IPS-15b (cell line): Measurements from ENCODE around the gene CLSTN2.
A peak's percentile ranks its signal among the peaks of the same experiment; 100 is the strongest.

Experiments used
- H3K27me3 ChIP-seq: one replicate; pipeline ENCODE4 v1.6.1; 2013; ENCODE audit warnings: low read length; ENCODE audit not compliant: control insufficient read depth, insufficient read depth
- H3K36me3 ChIP-seq: one replicate; pipeline ENCODE4 v1.6.1; 2013; ENCODE audit warnings: low read length; ENCODE audit not compliant: control insufficient read depth, insufficient read depth
- H3K4me1 ChIP-seq: one replicate; pipeline ENCODE4 v1.6.1; 2013; ENCODE audit warnings: mild to moderate bottlenecking, low read length; ENCODE audit not compliant: control insufficient read depth, insufficient read depth
- H3K4me3 ChIP-seq: one replicate; pipeline ENCODE4 v1.5.1; 2013; ENCODE audit warnings: low read depth, low read length
- H3K9ac ChIP-seq: one replicate; pipeline ENCODE4 v1.6.1; 2013; ENCODE audit warnings: low read depth, mild to moderate bottlenecking, low read length
- H3K9me3 ChIP-seq: one replicate; pipeline ENCODE4 v1.6.1; 2013; ENCODE audit warnings: mild to moderate bottlenecking, low read length; ENCODE audit not compliant: control insufficient read depth, insufficient read depth

CLSTN2 gene

DNA sequence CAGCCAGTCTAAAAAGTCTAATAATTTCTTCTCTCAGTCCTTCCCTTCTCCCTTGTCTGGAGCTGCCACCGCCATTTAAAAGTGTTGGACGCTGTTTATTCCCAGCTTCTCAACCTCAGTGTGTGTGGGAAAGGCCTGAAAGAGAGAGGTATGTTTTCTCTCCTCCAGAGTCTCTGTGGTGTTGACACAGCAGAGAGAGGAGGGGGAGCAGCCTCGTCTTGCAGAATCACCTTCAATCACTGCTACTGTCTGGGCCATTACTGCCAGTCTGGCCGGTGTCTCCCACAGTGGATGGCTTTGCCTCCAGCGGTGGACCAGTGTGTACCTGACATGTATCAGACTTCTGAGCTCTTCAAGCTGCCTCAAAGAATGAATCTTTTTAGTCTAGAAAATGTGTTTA is 641.5 kb downstream of the CLSTN2 start:
- no peaks in the 10 kb centered on the region for H3K36me3 ChIP-seq
- H3K4me3 ChIP-seq = no peak overlapping the region
- no peak overlapping the region for H3K9ac ChIP-seq
- H3K9me3 ChIP-seq = no peaks in the 10 kb centered on the region
- H3K27me3 ChIP-seq = no peaks in the 10 kb centered on the region
- no peaks in the 10 kb centered on the region for H3K4me1 ChIP-seq

DNA sequence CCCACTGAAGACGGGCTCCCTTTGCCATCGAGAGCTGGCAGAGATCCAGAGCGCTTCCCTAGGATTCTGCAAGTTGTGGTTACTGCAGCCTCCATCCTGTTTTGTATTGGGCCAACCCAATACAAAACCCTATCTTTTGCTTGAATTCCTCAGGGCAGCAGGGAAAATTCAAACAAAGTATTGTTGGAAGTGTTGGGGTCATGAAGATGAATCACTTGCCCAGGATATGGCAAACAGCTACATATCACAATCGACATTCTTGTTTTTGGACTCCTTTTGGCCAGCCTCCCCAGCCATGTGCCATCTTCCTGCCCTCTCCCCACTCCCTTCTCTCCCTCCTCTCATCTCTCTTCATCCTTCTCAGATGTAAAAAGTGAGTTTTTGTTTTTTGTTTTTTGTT is 642.9 kb downstream of the CLSTN2 start:
- no peak overlapping the region for H3K4me3 ChIP-seq
- H3K36me3 ChIP-seq = no peaks in the 10 kb centered on the region
- H3K9me3 ChIP-seq = no peaks in the 10 kb centered on the region
- no peaks in the 10 kb centered on the region for H3K4me1 ChIP-seq
- H3K27me3 ChIP-seq = no peaks in the 10 kb centered on the region
- no peak overlapping the region for H3K9ac ChIP-seq

DNA sequence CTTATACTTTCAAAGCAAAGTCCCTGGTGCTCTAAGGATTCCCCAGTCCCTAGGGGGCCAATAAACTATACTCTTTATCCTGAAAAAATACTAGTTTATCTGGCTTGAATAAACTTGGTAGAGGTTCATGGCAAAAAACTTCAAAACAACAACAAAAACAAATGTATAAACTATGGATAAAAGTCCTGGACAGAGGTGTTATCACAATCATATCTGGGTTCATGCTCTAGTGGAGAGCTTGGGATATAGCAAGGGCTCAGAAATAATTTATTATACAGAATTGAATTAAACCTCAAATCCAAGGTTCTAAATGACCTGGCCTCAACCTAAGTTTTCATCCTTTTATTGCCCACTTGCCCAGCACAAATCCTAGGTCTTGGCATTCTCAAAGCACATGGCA is 644.3 kb downstream of the CLSTN2 start:
- Histone ChIP-seq H3K9me3 (no peaks in the 10 kb centered on the region), H3K4me3 (no peak overlapping the region), H3K4me1 (no peaks in the 10 kb centered on the region), H3K27me3 (no peaks in the 10 kb centered on the region), H3K9ac (no peak overlapping the region), H3K36me3 (no peaks in the 10 kb centered on the region)

DNA sequence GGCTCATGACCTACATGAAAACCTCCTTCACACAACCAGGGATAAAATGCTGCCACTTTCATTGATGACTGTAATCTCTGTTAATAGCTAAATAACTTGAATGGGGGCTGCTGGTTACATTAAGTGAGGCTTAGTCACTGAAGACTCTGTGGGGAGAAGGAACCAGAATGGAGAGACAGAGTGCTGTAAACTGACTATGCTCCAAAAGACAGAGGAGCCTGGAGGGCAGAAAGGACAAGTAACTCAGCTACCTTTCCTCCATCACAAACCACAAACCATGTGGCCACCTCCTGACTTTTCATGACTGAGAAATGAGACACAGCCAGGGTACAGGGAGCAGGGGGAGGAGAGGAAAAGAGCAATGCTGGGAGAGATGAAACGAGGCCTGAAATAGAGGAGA is 645.8 kb downstream of the CLSTN2 start:
- Histone ChIP-seq H3K4me1 (no peaks in the 10 kb centered on the region), H3K4me3 (no peak overlapping the region), H3K9ac (no peak overlapping the region), H3K27me3 (no peaks in the 10 kb centered on the region), H3K9me3 (no peaks in the 10 kb centered on the region), H3K36me3 (no peaks in the 10 kb centered on the region)

DNA sequence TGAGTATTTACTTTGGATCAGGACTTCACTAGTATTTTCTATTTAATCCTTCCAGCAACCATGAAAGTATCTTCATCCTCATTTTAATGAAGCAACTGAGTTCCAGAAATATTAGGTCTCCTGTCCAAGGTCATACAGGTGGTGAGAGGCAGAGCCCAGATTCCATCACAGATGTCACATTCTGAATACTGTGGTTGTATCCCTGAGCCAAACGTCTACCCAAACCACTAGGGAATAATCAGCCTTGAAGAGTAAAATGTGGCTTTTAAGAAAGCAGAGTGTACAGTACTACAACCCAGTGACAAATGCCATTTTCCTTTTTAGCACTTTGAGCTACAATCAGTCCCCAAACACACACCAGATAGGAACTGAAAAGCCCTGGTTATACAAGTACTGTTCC is 649.6 kb downstream of the CLSTN2 start:
- no peak overlapping the region for H3K9ac ChIP-seq
- H3K27me3 ChIP-seq = no peaks in the 10 kb centered on the region
- no peaks in the 10 kb centered on the region for H3K36me3 ChIP-seq
- H3K9me3 ChIP-seq = no peaks in the 10 kb centered on the region
- H3K4me1 ChIP-seq = peaks cover 2% of the 10 kb centered on the region
- H3K4me3 ChIP-seq = no peak overlapping the region

DNA sequence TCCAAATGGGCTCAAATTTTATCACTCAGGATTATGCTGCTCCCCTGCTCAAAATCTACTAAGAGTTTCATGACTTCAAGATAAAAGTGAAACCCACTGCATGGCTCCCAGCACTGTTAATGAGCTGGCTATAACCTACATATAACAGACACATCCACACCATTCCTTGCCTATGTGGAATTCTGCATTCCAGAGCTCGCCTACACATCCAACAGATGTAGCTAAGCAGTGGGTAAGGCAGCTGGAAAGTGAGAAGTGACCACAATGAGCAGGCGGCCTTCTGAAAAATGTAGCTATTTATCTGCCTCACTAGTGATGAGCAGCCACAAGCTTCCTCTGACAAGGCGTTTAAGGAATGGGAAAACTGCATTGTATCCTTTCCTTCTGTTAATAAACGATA is 650.8 kb downstream of the CLSTN2 start:
- Histone ChIP-seq H3K27me3 (no peaks in the 10 kb centered on the region), H3K36me3 (no peaks in the 10 kb centered on the region), H3K4me1 (peaks cover 2% of the 10 kb centered on the region), H3K9me3 (no peaks in the 10 kb centered on the region), H3K4me3 (no peak overlapping the region), H3K9ac (no peak overlapping the region)

DNA sequence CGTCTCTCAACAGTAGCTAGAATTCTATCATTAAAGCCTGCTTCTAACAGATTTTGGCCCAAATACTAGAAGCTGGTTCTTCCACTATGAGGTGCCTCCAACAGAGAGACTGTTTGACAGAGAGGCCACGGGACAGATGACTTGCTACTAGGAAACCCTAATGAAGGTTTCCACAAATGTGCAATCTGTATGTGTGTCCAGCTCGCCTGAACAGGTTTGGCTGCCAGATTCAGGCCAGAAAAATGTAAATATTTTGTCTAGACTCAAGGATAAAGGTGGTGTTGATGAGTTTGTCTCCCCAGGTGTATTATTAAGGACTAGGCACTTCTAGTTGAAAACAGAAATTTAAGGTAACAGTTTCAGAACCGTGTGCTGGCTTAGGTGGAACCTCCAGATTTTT is 651.3 kb downstream of the CLSTN2 start:
- H3K4me1 ChIP-seq = peaks cover 2% of the 10 kb centered on the region
- no peak overlapping the region for H3K9ac ChIP-seq
- no peaks in the 10 kb centered on the region for H3K27me3 ChIP-seq
- H3K36me3 ChIP-seq = no peaks in the 10 kb centered on the region
- H3K9me3 ChIP-seq = no peaks in the 10 kb centered on the region
- no peak overlapping the region for H3K4me3 ChIP-seq

DNA sequence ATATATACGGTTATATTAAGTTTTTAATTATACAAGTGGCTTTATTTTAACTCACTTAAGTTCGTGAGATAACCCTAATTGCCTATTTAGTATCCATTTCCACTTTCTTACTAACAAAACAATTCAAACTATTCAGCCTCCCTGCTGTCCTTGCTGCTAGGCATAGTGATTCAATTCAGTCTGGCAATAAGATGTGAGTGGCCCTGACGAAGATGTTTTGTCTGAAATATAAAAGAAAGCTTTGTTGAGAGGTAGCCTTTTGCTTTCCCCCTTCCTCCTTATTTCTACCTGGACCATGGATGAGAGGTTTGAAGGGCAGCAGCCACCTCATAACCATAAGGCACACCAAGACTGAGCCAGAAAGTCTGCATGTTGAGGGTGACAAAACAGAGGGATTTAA is 653.6 kb downstream of the CLSTN2 start:
- Histone ChIP-seq H3K27me3 (no peaks in the 10 kb centered on the region), H3K4me1 (peaks cover 2% of the 10 kb centered on the region), H3K36me3 (no peaks in the 10 kb centered on the region), H3K9me3 (no peaks in the 10 kb centered on the region), H3K4me3 (no peak overlapping the region), H3K9ac (peak overlapping the region; percentile 50)

DNA sequence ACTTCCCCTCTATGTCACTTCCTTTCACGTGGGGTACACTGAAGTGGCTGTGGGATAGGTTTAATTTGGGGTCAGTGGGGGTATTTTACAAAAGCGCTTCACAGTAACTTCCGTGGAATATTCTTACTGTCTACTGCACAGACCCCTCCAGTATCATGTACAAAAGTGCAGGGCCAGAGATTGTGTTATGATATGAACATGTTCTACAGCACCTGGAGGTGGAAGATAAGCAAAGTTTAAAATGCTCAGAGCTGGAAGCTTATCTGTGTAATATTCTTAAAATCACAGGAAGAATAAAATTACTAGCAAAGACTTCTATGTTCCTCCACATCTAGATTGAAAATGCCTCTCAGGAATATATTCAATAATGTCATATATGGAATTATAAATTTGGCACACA is 658.8 kb downstream of the CLSTN2 start:
- Histone ChIP-seq H3K9ac (no peak overlapping the region), H3K4me3 (no peak overlapping the region), H3K36me3 (no peaks in the 10 kb centered on the region)

DNA sequence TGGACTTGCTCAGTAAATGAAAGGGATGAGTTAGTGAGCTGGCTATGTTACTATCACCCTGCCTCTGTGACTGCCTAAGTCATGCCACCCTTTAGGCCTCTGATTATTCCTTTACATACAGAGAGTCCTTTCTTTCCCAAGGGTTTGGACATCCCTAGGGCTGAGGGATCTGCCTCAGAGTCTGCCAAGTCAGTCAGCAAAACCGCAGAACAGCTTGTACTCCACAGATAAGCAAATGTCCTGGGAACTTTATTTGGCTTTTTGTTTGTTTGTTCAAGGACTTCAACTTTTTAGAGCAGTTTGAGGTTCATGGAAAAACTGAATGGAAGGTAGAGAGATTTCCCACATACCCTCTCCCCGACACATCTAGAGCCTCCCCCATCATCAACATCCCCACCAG is 660.3 kb downstream of the CLSTN2 start:
- no peaks in the 10 kb centered on the region for H3K9me3 ChIP-seq
- no peak overlapping the region for H3K9ac ChIP-seq
- H3K27me3 ChIP-seq = no peaks in the 10 kb centered on the region
- H3K4me3 ChIP-seq = no peak overlapping the region
- H3K4me1 ChIP-seq = no peaks in the 10 kb centered on the region
- no peaks in the 10 kb centered on the region for H3K36me3 ChIP-seq

More for the DNA sequence above, 658.8 kb downstream of the CLSTN2 start:
- H3K27me3 ChIP-seq = no peaks in the 10 kb centered on the region
- no peaks in the 10 kb centered on the region for H3K4me1 ChIP-seq
- no peaks in the 10 kb centered on the region for H3K9me3 ChIP-seq

DNA sequence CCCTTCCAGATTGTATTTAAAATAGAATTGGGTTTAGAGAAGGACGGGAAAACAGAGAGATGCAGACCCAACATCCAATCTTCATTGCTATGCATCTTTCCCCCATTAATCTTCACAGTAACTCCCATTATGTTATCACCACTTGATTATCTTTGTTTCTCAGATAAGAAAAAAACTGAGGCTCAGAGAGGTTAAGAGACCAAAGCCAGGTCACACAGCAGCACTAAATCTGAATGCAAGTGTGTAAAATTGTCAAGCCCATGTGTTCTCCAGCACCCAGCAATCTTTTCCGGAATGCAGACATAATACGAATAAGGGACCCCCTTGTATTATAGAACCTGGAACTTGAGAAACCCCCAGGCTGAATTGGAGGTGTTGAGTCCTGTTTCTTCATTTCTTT is 662.4 kb downstream of the CLSTN2 start:
- Histone ChIP-seq H3K36me3 (no peaks in the 10 kb centered on the region), H3K9me3 (no peaks in the 10 kb centered on the region), H3K9ac (no peak overlapping the region), H3K27me3 (no peaks in the 10 kb centered on the region), H3K4me1 (no peaks in the 10 kb centered on the region), H3K4me3 (no peak overlapping the region)

DNA sequence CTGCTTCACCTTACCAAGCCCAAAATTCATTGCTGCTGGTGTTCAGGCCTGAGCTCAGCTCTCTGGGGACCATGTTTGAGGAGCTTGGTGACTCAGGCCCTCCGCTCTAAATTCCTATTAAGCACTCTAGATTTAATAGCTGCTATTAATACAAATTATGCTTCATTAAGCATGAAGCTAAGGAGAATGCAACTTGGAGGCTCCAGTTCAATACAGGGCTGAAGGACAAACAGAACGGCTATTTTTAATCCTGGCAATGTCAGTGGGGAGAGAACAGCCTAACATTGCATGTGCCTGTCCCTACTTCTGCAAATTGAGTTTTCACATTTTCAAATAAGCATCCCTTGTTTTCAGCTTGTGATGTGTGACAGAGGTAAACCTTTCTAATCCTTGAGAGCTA is 662.8 kb downstream of the CLSTN2 start:
- H3K9ac ChIP-seq = no peak overlapping the region
- H3K4me1 ChIP-seq = no peaks in the 10 kb centered on the region
- no peaks in the 10 kb centered on the region for H3K36me3 ChIP-seq
- no peaks in the 10 kb centered on the region for H3K27me3 ChIP-seq
- H3K9me3 ChIP-seq = no peaks in the 10 kb centered on the region
- no peak overlapping the region for H3K4me3 ChIP-seq

DNA sequence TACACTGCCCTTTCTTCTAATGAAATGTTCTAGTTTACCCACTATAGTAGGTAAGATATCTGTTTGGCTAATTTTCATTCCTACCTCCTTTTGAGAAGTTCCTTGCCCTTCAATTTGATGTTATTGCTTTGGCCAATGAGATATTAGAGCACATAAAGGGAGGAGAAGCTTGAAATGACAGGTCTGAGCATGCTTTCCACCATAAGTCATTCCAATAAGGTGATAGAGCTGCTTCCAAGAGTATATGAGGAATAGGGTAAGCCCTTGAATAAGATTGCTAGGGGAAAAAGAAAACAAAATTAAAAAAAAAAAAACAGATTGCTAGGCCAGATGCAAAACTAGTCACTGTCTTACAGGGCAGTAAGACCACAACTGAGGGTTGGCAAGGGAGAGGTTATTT is 664.0 kb downstream of the CLSTN2 start:
- H3K9me3 ChIP-seq = no peaks in the 10 kb centered on the region
- no peaks in the 10 kb centered on the region for H3K4me1 ChIP-seq
- H3K9ac ChIP-seq = no peak overlapping the region
- no peaks in the 10 kb centered on the region for H3K27me3 ChIP-seq
- H3K36me3 ChIP-seq = no peaks in the 10 kb centered on the region
- H3K4me3 ChIP-seq = no peak overlapping the region
